HEK293 (cell line): ENCODE measurements around the gene PKMYT1.

Experiments
- ZBTB21 ChIP-seq: fragments of 450-650 bp; formaldehyde crosslinking; IDR thresholded peaks from 2 replicates; pipeline ENCODE4 v1.5.1; 2017; ENCODE audit warnings: missing biosample characterization, missing genetic modification characterization
- ZNF248 ChIP-seq: fragments of 450-650 bp; formaldehyde crosslinking; IDR thresholded peaks from 2 replicates; pipeline ENCODE4 v1.5.1; 2017; ENCODE audit warnings: missing biosample characterization, missing genetic modification characterization
- TF ChIP-seq, protein P1 (sequence below): fragments of 450-650 bp; formaldehyde crosslinking; IDR thresholded peaks from 2 replicates; pipeline ENCODE4 v1.5.1; 2016; ENCODE audit warnings: missing biosample characterization, missing genetic modification characterization
- TF ChIP-seq, protein P2 (sequence below): fragments of 450-650 bp; formaldehyde crosslinking; IDR thresholded peaks from 2 replicates; pipeline ENCODE4 v1.5.1; 2016; ENCODE audit warnings: missing biosample characterization, missing genetic modification characterization
- TF ChIP-seq, protein P3 (sequence below): fragments of 450-650 bp; formaldehyde crosslinking; IDR thresholded peaks from 2 replicates; pipeline ENCODE4 v1.5.1; 2016; ENCODE audit warnings: missing biosample characterization, missing genetic modification characterization

DNA sequence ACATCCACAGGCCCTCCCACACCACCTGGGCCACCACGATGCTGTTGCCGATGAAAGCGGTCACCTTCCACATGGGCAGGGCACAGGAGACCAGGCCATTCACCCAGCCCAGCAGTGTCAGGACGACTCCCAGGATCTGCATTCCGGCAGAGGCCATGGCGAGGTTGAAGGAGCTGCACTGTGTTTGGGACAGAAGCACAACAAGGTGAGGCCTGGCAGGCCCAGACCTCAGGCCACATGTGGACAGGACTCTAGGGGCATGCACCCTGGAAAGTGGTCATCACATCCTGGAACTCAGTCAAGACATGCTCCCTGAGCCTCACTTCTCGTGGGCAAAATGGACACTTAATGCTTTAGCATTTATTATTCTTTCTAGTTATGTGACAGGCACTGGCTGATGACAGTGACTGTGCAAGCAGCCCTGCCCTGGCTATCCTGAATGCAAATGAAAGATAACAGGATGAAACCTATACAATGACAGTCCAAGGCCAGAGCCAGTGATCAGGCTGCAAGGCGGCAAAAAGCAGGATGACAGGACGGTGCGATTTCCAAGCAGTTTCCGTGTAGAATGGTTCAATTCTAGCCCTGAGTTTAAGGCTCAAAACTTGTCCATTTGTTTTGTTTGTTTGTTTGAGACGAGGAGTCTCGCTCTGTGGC is 35.7 kb upstream of the PKMYT1 start:
- TF ChIP-seq ZBTB21 (tag by site-specific recombination) (no peak), ZNF248 (tag by site-specific recombination) (no peak)
- TF ChIP-seq, protein P1, sequence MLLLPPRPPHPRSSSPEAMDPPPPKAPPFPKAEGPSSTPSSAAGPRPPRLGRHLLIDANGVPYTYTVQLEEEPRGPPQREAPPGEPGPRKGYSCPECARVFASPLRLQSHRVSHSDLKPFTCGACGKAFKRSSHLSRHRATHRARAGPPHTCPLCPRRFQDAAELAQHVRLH (tag by site-specific recombination) = no peak
- TF ChIP-seq, protein P2, sequence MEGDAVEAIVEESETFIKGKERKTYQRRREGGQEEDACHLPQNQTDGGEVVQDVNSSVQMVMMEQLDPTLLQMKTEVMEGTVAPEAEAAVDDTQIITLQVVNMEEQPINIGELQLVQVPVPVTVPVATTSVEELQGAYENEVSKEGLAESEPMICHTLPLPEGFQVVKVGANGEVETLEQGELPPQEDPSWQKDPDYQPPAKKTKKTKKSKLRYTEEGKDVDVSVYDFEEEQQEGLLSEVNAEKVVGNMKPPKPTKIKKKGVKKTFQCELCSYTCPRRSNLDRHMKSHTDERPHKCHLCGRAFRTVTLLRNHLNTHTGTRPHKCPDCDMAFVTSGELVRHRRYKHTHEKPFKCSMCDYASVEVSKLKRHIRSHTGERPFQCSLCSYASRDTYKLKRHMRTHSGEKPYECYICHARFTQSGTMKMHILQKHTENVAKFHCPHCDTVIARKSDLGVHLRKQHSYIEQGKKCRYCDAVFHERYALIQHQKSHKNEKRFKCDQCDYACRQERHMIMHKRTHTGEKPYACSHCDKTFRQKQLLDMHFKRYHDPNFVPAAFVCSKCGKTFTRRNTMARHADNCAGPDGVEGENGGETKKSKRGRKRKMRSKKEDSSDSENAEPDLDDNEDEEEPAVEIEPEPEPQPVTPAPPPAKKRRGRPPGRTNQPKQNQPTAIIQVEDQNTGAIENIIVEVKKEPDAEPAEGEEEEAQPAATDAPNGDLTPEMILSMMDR (tag by site-specific recombination) = no peak
- TF ChIP-seq, protein P3, sequence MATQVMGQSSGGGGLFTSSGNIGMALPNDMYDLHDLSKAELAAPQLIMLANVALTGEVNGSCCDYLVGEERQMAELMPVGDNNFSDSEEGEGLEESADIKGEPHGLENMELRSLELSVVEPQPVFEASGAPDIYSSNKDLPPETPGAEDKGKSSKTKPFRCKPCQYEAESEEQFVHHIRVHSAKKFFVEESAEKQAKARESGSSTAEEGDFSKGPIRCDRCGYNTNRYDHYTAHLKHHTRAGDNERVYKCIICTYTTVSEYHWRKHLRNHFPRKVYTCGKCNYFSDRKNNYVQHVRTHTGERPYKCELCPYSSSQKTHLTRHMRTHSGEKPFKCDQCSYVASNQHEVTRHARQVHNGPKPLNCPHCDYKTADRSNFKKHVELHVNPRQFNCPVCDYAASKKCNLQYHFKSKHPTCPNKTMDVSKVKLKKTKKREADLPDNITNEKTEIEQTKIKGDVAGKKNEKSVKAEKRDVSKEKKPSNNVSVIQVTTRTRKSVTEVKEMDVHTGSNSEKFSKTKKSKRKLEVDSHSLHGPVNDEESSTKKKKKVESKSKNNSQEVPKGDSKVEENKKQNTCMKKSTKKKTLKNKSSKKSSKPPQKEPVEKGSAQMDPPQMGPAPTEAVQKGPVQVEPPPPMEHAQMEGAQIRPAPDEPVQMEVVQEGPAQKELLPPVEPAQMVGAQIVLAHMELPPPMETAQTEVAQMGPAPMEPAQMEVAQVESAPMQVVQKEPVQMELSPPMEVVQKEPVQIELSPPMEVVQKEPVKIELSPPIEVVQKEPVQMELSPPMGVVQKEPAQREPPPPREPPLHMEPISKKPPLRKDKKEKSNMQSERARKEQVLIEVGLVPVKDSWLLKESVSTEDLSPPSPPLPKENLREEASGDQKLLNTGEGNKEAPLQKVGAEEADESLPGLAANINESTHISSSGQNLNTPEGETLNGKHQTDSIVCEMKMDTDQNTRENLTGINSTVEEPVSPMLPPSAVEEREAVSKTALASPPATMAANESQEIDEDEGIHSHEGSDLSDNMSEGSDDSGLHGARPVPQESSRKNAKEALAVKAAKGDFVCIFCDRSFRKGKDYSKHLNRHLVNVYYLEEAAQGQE (tag by site-specific recombination) = no peak
